Hematopoietic multipotent progenitor cell treated with erythropoietin and hydrocortisone succinate and interleukin-3 and kit ligand, for 6 days (in vitro differentiated cells): Measurements from ENCODE around the gene DAG1.

ENCODE experiments used
- DNase-seq: peaks from one replicate; pipeline ENCODE4 v3.0.0-alpha.2; 2015

The DAG1 gene

GRCh38 chr3:49518441-49518840 lies 48.4 kb downstream of the DAG1 start:
- DNase-seq, result no peak

- no peak for DNase-seq
These were observed 49.2 kb downstream of the DAG1 start for GRCh38 chr3:49519296-49519695.

- peak; percentile 56 for DNase-seq
These were observed 49.9 kb downstream of the DAG1 start for GRCh38 chr3:49519916-49520385.

GRCh38 chr3:49523756-49524747 lies 54.0 kb downstream of the DAG1 start:
- no peak for DNase-seq

- no peak for DNase-seq
These were observed 59.5 kb downstream of the DAG1 start for GRCh38 chr3:49529567-49529966.

GRCh38 chr3:49530231-49530630 lies 60.2 kb downstream of the DAG1 start:
- no peak for DNase-seq

- peak; percentile 42 for DNase-seq
These were observed 60.6 kb downstream of the DAG1 start for GRCh38 chr3:49530701-49531100.

GRCh38 chr3:49531218-49531617 lies 61.2 kb downstream of the DAG1 start:
- no peak for DNase-seq

GRCh38 chr3:49531715-49532114 lies 61.6 kb downstream of the DAG1 start:
- no peak for DNase-seq

GRCh38 chr3:49533031-49533430 lies 63.0 kb downstream of the DAG1 start:
- DNase-seq, result no peak

- no peak for DNase-seq
These were observed 63.9 kb downstream of the DAG1 start for GRCh38 chr3:49533786-49534519.

- no peak for DNase-seq
These were observed 64.7 kb downstream of the DAG1 start for GRCh38 chr3:49534581-49535441.

- DNase-seq, result no peak
These were observed 66.2 kb downstream of the DAG1 start for GRCh38 chr3:49535971-49536874.

- no peak for DNase-seq
These were observed 66.9 kb downstream of the DAG1 start for GRCh38 chr3:49536875-49537533.

- DNase-seq, result peak; percentile 98
These were observed 69.8 kb downstream of the DAG1 start for GRCh38 chr3:49539659-49540560.

- DNase-seq, result no peak
These were observed 82.0 kb downstream of the DAG1 start for GRCh38 chr3:49552087-49552486.

- no peak for DNase-seq
These were observed 83.2 kb downstream of the DAG1 start for GRCh38 chr3:49553324-49553691.

- DNase-seq, result peak; percentile 94
These were observed 83.9 kb downstream of the DAG1 start, which contains the start of gene BSN for GRCh38 chr3:49553692-49554632. Gene BSN, plus strand, starts transcription at chr3:49554477. Its CDS starts 126 bp downstream, at chr3:49554603.
